B cell (primary cell): ENCODE measurements around the gene TIE1. TPM values are rescaled to one million over a fixed set of nuclear protein-coding genes. Genes with fewer than 3 reads are reported as not detected.

Experiments used
- ATAC-seq: fragments of 200-7000 bp; cut with Tn5 transposase; one replicate; pipeline ENCODE4 v1.10.0; 2021; ENCODE audit warnings: low read depth, mild to moderate bottlenecking, moderate number of reproducible peaks, moderate library complexity
- CTCF ChIA-PET: fragments of 350-600 bp; sonication (Branson Sonifier 250); formaldehyde crosslinking; loops from one replicate; lab custom pipeline; 2021; ENCODE audit warnings: antibody characterized with exemption, inconsistent platforms; lab: Charles Lee
- POLR2A ChIA-PET: fragments of 350-600 bp; sonication (Branson Sonifier 250); formaldehyde crosslinking; loops from one replicate; lab custom pipeline; 2021; ENCODE audit warnings: antibody characterized with exemption; lab: Charles Lee
- DNase-seq: peaks from one replicate; pipeline ENCODE4 v3.0.0; 2013
- H2AFZ ChIP-seq: 2 replicates; pipeline ENCODE4 v1.6.1; 2012; ENCODE audit warnings: mild to moderate bottlenecking, low read depth, low read length; ENCODE audit not compliant: insufficient read depth, poor library complexity, severe bottlenecking
- H3K27ac ChIP-seq, 2 donors: 1 replicate in 1 of 2; 2 replicates in 1 of 2; pipeline ENCODE4 v1.5.1; 2012 to 2013; ENCODE audit warnings: low read length in 2 of 2, mild to moderate bottlenecking in 2 of 2, moderate library complexity in 1 of 2
- H3K27me3 ChIP-seq, 4 experiments: fragments of 200-600 bp in 1 of 4; sonication (generic) in 1 of 4; replicated peaks in 1 of 4; 1 replicate in 2 of 4; 2 replicates in 2 of 4; pipeline versions ENCODE4 v1.6.1 to v1.7.0; 2013 to 2016; ENCODE audit warnings: low read length in 3 of 4, mild to moderate bottlenecking in 2 of 4, mixed read lengths in 1 of 4, moderate library complexity in 1 of 4; ENCODE audit not compliant: insufficient read depth in 4 of 4, control insufficient read depth in 3 of 4; ENCODE audit errors: control extremely low read depth in 1 of 4
- H3K36me3 ChIP-seq, 2 experiments: replicated peaks in 1 of 2; 1 replicate in 1 of 2; 2 replicates in 1 of 2; pipeline versions ENCODE4 v1.6.1 to v1.7.1; 2013; ENCODE audit warnings: low read length in 1 of 2; ENCODE audit not compliant: insufficient read depth in 2 of 2, control insufficient read depth in 1 of 2; ENCODE audit errors: control extremely low read depth in 1 of 2, extremely low read depth in 1 of 2
- H3K4me1 ChIP-seq, 2 donors: fragments of 200-600 bp in 1 of 2; sonication (generic) in 1 of 2; 1 replicate in 1 of 2; 2 replicates in 1 of 2; pipeline versions ENCODE4 v1.5.1 to v1.6.1; 2013 to 2017; ENCODE audit warnings: low read length in 2 of 2; ENCODE audit not compliant: control insufficient read depth in 2 of 2, insufficient read depth in 2 of 2
- H3K4me2 ChIP-seq: replicated peaks from 2 replicates; pipeline ENCODE3; 2012; ENCODE audit warnings: mild to moderate bottlenecking, low read depth, low read length; ENCODE audit not compliant: poor library complexity, severe bottlenecking
- H3K4me3 ChIP-seq, 5 experiments: fragments of 200-600 bp in 1 of 5; sonication (generic) in 1 of 5; 1 replicate in 3 of 5; 2 replicates in 2 of 5; pipeline versions ENCODE4 v1.5.1 to v1.7.0; 2011 to 2016; ENCODE audit warnings: low read length in 4 of 5, mild to moderate bottlenecking in 4 of 5, low read depth in 2 of 5, control low read depth in 1 of 5, moderate library complexity in 1 of 5; ENCODE audit not compliant: insufficient read depth in 1 of 5; ENCODE audit errors: control extremely low read depth in 1 of 5, extremely low read depth in 1 of 5
- H3K79me2 ChIP-seq: fragments of 200-600 bp; sonication (generic); one replicate; pipeline ENCODE4 v1.6.0; 2016; ENCODE audit warnings: low read length; ENCODE audit not compliant: control insufficient read depth, insufficient read depth
- H3K9ac ChIP-seq: fragments of 200-600 bp; sonication (generic); 2 replicates; pipeline ENCODE4 v1.6.1; 2017; ENCODE audit warnings: mild to moderate bottlenecking, low read length, moderate library complexity
- H3K9me3 ChIP-seq, 3 donors: one replicate each; pipeline versions ENCODE4 v1.6.1 to v1.7.1; 2013; ENCODE audit warnings: low read length in 2 of 3; ENCODE audit not compliant: control insufficient read depth in 2 of 3, insufficient read depth in 1 of 3; ENCODE audit errors: control extremely low read depth in 1 of 3
- H4K20me1 ChIP-seq: 2 replicates; pipeline ENCODE4 v1.6.0; 2012; ENCODE audit warnings: mild to moderate bottlenecking, low read length; ENCODE audit not compliant: insufficient read depth, control insufficient read depth, poor library complexity, severe bottlenecking
- H3K27ac Mint-ChIP-seq: one replicate; pipeline ENCODE4 v1.8.0; 2021; ENCODE audit warnings: mixed read lengths
- H3K27me3 Mint-ChIP-seq: one replicate; pipeline ENCODE4 v1.8.0; 2021; ENCODE audit warnings: mixed read lengths
- H3K4me1 Mint-ChIP-seq: one replicate; pipeline ENCODE4 v1.8.0; 2021; ENCODE audit warnings: mixed read lengths
- H3K4me3 Mint-ChIP-seq: one replicate; pipeline ENCODE4 v1.8.0; 2021; ENCODE audit warnings: mixed read lengths
- H3K9me3 Mint-ChIP-seq: one replicate; pipeline ENCODE4 v1.8.0; 2022; ENCODE audit warnings: mixed read lengths; ENCODE audit not compliant: insufficient read depth
- CTCF ChIP-seq: fragments of 200-600 bp; IDR thresholded peaks from one replicate; pipeline ENCODE4 v1.8.0; 2022; ENCODE audit warnings: antibody characterized with exemption, mild to moderate bottlenecking
- EZH2 ChIP-seq: IDR thresholded peaks from 2 replicates; pipeline ENCODE4 v1.6.1; 2012; ENCODE audit warnings: borderline replicate concordance, low read depth, mild to moderate bottlenecking, moderate library complexity, low read length; ENCODE audit not compliant: insufficient read depth, poor library complexity, severe bottlenecking
- WGBS: methylation state at CpG from one replicate; pipeline ENCODE4 v1.1.5; 2013; ENCODE audit warnings: missing lambda C conversion rate; ENCODE audit not compliant: insufficient coverage; 5-methylcytosine and 5-hydroxymethylcytosine counted together
- intact Hi-C: fragments of 100-400 bp; cut with micrococcal nuclease; formaldehyde crosslinking; loops from one replicate; pipeline ENCODE4 v1.10.0; 2022
- polyA plus RNA-seq: library from polyadenylated mRNA; depleted of rRNA; stranded (reverse); fragments of >200 nt; gene quantifications from 2 replicates; pipeline ENCODE4 v1.2.3, GENCODE V29; 2012
- total RNA-seq, 2 donors: library from RNA; stranded (reverse); fragments of 120-200 nt in 1 of 2; gene quantifications; 1 replicate in 1 of 2; 2 replicates in 1 of 2; pipeline versions ENCODE4 v1.2.3 to v1.2.4, GENCODE V29; 2013 to 2022

Gene TIE1
- total and polyA plus RNA-seq, 2 donors (not counting 1 experiment from before 2014, with no cell fraction given), result 0.10 TPM; not detected in 1

- Histone ChIP-seq H3K36me3 (no peaks in the 10 kb centered on the region), H3K9me3 (peaks cover 0 to 6% (median 4%) of the 10 kb centered on the region in 3 donors), H4K20me1 (no peaks in the 10 kb centered on the region), H3K4me2 (no peak overlapping the region), H2AFZ (no peak overlapping the region), H3K27ac (no peak overlapping the region), H3K27me3 (no peaks in the 10 kb centered on the region), H3K9ac (no peak overlapping the region), H3K79me2 (no peaks in the 10 kb centered on the region), H3K4me1 (no peaks in the 10 kb centered on the region), H3K4me3 (no peak overlapping the region)
- POLR2A ChIA-PET, result no interaction called here
- DNase-seq, result no peak
- H3K9me3 Mint-ChIP-seq, result peaks cover 6% of the 10 kb centered on the region
- no peak overlapping the region for H3K27ac Mint-ChIP-seq
- no peak for ATAC-seq
- CTCF ChIA-PET, result interaction anchor here (1.0 kb wide), 1 partner anchor 94 kb away, joined by 6 read pairs; no protein-coding TSS in a partner anchor
- WGBS, result 96% methylated on average over 14 of the region's 16 CpGs
- no peak for TF ChIP-seq EZH2
- TF ChIP-seq CTCF, result no peak
- no peak overlapping the region for H3K4me3 Mint-ChIP-seq
- no peaks in the 10 kb centered on the region for H3K27me3 Mint-ChIP-seq
- intact Hi-C loops, result no loop called here
- H3K4me1 Mint-ChIP-seq, result no peaks in the 10 kb centered on the region
Observed at GRCh38 chr1:43321331-43321891, 20.6 kb downstream of the TIE1 start.

GRCh38 chr1:43322506-43322905 is 21.7 kb downstream of the TIE1 start:
- no peak overlapping the region for H3K4me2 ChIP-seq
- ATAC-seq, result no peak
- no peaks in the 10 kb centered on the region for H3K27me3 Mint-ChIP-seq
- H3K9ac ChIP-seq, result no peak overlapping the region
- no peak overlapping the region for H2AFZ ChIP-seq
- no peaks in the 10 kb centered on the region for H3K27me3 ChIP-seq
- no peaks in the 10 kb centered on the region for H3K36me3 ChIP-seq
- H3K79me2 ChIP-seq, result no peaks in the 10 kb centered on the region
- no peak for DNase-seq
- H3K4me1 ChIP-seq, result no peaks in the 10 kb centered on the region
- H3K4me3 ChIP-seq, result no peak overlapping the region
- H3K4me3 Mint-ChIP-seq, result no peak overlapping the region
- H3K9me3 Mint-ChIP-seq, result peaks cover 6% of the 10 kb centered on the region
- no peaks in the 10 kb centered on the region for H4K20me1 ChIP-seq
- H3K27ac ChIP-seq, result no peak overlapping the region
- ChIA-PET CTCF (no interaction called here), POLR2A (no interaction called here)
- H3K4me1 Mint-ChIP-seq, result no peaks in the 10 kb centered on the region
- TF ChIP-seq EZH2, result no peak
- no peak for TF ChIP-seq CTCF
- 98% methylated on average over 5 of the region's 5 CpGs for WGBS
- H3K9me3 ChIP-seq, result peaks cover 0 to 6% (median 4%) of the 10 kb centered on the region in 3 donors
- no peak overlapping the region for H3K27ac Mint-ChIP-seq
- intact Hi-C loops, result no loop called here
